Tibial artery (tissue), 4 donors: ENCODE measurements around the gene CENATAC.
"Not testable (repeated sequence)": the region's sequence is repeated elsewhere in the genome, so short reads cannot be mapped to it uniquely, and the experiment has no call there.

Source experiments
- DNase-seq, 2 donors: peaks; one replicate each; pipeline ENCODE4 v3.0.0-alpha.2; 2019
- H3K27ac ChIP-seq, 2 donors: fragments of 200-600 bp; sonication (generic) in 1 of 2; 1 replicate in 1 of 2; 2 replicates in 1 of 2; pipeline ENCODE4 v1.5.1; 2018 to 2019; ENCODE audit warnings: mild to moderate bottlenecking in 1 of 2
- H3K27me3 ChIP-seq, 2 donors: fragments of 200-600 bp; sonication (generic) in 1 of 2; one replicate each; pipeline versions ENCODE4 v1.5.1 to v1.6.0; 2016 to 2019
- H3K36me3 ChIP-seq, 3 donors: fragments of 200-600 bp; sonication (generic) in 2 of 3; one replicate each; pipeline ENCODE4 v1.5.1; 2016 to 2019; ENCODE audit warnings: mild to moderate bottlenecking in 2 of 3
- H3K4me1 ChIP-seq, 4 donors: fragments of 200-600 bp; sonication (generic) in 2 of 4; 1 replicate in 3 of 4; 2 replicates in 1 of 4; pipeline ENCODE4 v1.5.1; 2016 to 2019
- H3K4me3 ChIP-seq, 2 donors: fragments of 200-600 bp; sonication (generic) in 1 of 2; 1 replicate in 1 of 2; 2 replicates in 1 of 2; pipeline ENCODE4 v1.5.1; 2018 to 2019; ENCODE audit warnings: mild to moderate bottlenecking in 2 of 2
- H3K9me3 ChIP-seq, 3 donors: fragments of 200-600 bp; sonication (generic) in 1 of 3; one replicate each; pipeline ENCODE4 v1.5.1; 2016 to 2019
- CTCF ChIP-seq, 2 experiments: fragments of 200-600 bp in 1 of 2; fragments of 450-650 bp in 1 of 2; IDR thresholded peaks; one replicate each; pipeline ENCODE4 v1.5.1; 2017 to 2019; ENCODE audit warnings: antibody characterized with exemption in 2 of 2, mild to moderate bottlenecking in 1 of 2, moderate library complexity in 1 of 2
- intact Hi-C: fragments of 100-400 bp; cut with DNase I; formaldehyde crosslinking; loops from one replicate; pipeline ENCODE4 v1.15.0; 2023; ENCODE audit warnings: low total_unique reads

Gene CENATAC

GRCh38 chr11:119015054-119015611 is 17.2 kb downstream of the CENATAC start:
- no peak for DNase-seq
- peaks cover 0 to 31% (median 24%) of the 10 kb centered on the region in 4 donors for H3K4me1 ChIP-seq
- no peaks in the 10 kb centered on the region for H3K9me3 ChIP-seq
- H3K27ac ChIP-seq, result no peak overlapping the region
- no peak for TF ChIP-seq CTCF (IDR thresholded peaks at IDR 0.05)
- intact Hi-C loops, result no loop called here
- H3K36me3 ChIP-seq, result peaks cover 53 to 65% (median 64%) of the 10 kb centered on the region in 3 donors
- H3K4me3 ChIP-seq, result no peak overlapping the region
- H3K27me3 ChIP-seq, result no peaks in the 10 kb centered on the region

- Histone ChIP-seq H3K36me3 (peaks cover 44 to 59% (median 54%) of the 10 kb centered on the region in 3 donors), H3K27ac (peak overlapping the region; percentile 90 to 95), H3K4me1 (peaks cover 0 to 44% (median 32%) of the 10 kb centered on the region in 4 donors), H3K27me3 (no peaks in the 10 kb centered on the region), H3K4me3 (peak overlapping the region in 1 of 2 donors; percentile 76), H3K9me3 (no peaks in the 10 kb centered on the region)
- TF ChIP-seq CTCF (IDR thresholded peaks at IDR 0.05), result no peak
- DNase-seq, result no peak
- intact Hi-C loops, result no loop called here
Observed at GRCh38 chr11:119016216-119017009, 18.5 kb downstream of the CENATAC start.

- Histone ChIP-seq H3K4me3 (peak overlapping the region; percentile 76 to 88), H3K36me3 (peaks cover 47 to 59% (median 54%) of the 10 kb centered on the region in 3 donors), H3K4me1 (peaks cover 0 to 49% (median 34%) of the 10 kb centered on the region in 4 donors), H3K27ac (peak overlapping the region; percentile 90 to 95)
- H3K9me3 ChIP-seq, H3K27me3 ChIP-seq, intact Hi-C loops, DNase-seq: not testable (repeated sequence)
Observed at GRCh38 chr11:119017377-119017776, 19.4 kb downstream of the CENATAC start.

GRCh38 chr11:119018074-119018938 is 20.4 kb downstream of the CENATAC start, which contains the start of the genes RPS25 and TRAPPC4:
Gene RPS25, minus strand, starts transcription at chr11:119018343. Its CDS starts 59 bp downstream, at chr11:119018284.
Gene TRAPPC4, plus strand, starts transcription at chr11:119018766. Its CDS starts 30 bp downstream, at chr11:119018796.
- H3K9me3 ChIP-seq, result no peaks in the 10 kb centered on the region
- peak within 1 kb of the TSS; percentile 90 to 95 for H3K27ac ChIP-seq
- peak; percentile 95 to 98 for DNase-seq
- no peaks in the 10 kb centered on the region for H3K27me3 ChIP-seq
- peaks cover 0 to 53% (median 34%) of the 10 kb centered on the region in 4 donors for H3K4me1 ChIP-seq
- no peak for TF ChIP-seq CTCF (IDR thresholded peaks at IDR 0.05)
- H3K36me3 ChIP-seq, result peaks cover 43 to 59% (median 50%) of the 10 kb centered on the region in 3 donors
- H3K4me3 ChIP-seq, result peak within 1 kb of the TSS; percentile 76 to 88
- intact Hi-C loops, result loop anchor here (1.0 kb wide), 1 partner anchor 37 kb away; no protein-coding TSS in a partner anchor

GRCh38 chr11:119019996-119020395 is 22.1 kb downstream of the CENATAC start:
- no peaks in the 10 kb centered on the region for H3K9me3 ChIP-seq
- intact Hi-C loops, result no loop called here
- DNase-seq, result no peak
- H3K4me1 ChIP-seq, result peaks cover 0 to 54% (median 37%) of the 10 kb centered on the region in 4 donors
- H3K27ac ChIP-seq, result peak overlapping the region in 1 of 2 donors; percentile 95
- no peaks in the 10 kb centered on the region for H3K27me3 ChIP-seq
- H3K4me3 ChIP-seq, result peak overlapping the region; percentile 76 to 88
- H3K36me3 ChIP-seq, result peaks cover 29 to 59% (median 50%) of the 10 kb centered on the region in 3 donors
- no peak for TF ChIP-seq CTCF (IDR thresholded peaks at IDR 0.05)
